ENCODE data around the gene CC2D2A.

DNA sequence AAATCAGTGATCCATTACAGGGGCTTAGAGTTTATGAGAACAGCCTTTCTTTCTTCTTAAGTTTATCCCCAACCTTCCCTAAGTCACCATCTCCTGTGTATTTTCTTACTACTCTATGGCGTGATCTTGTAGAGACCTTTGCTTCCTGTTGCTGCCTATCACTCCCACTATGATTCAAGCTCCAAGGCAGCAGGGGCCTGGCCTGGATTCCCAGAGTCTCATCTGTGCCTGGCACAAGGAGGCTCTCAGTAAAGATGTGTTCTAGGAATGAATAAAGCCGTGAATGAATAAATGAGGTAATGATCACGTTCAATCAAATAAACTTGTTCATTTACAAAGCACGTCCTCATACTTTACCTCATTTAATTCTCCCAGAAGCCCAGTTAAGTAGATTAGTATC is 45.4 kb downstream of the CC2D2A start:
- TF ChIP-seq, protein P1, sequence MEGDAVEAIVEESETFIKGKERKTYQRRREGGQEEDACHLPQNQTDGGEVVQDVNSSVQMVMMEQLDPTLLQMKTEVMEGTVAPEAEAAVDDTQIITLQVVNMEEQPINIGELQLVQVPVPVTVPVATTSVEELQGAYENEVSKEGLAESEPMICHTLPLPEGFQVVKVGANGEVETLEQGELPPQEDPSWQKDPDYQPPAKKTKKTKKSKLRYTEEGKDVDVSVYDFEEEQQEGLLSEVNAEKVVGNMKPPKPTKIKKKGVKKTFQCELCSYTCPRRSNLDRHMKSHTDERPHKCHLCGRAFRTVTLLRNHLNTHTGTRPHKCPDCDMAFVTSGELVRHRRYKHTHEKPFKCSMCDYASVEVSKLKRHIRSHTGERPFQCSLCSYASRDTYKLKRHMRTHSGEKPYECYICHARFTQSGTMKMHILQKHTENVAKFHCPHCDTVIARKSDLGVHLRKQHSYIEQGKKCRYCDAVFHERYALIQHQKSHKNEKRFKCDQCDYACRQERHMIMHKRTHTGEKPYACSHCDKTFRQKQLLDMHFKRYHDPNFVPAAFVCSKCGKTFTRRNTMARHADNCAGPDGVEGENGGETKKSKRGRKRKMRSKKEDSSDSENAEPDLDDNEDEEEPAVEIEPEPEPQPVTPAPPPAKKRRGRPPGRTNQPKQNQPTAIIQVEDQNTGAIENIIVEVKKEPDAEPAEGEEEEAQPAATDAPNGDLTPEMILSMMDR (IDR thresholded peaks at IDR 0.05; ENCODE audit: low read depth, low read length): no peak
- TF ChIP-seq, protein P2, sequence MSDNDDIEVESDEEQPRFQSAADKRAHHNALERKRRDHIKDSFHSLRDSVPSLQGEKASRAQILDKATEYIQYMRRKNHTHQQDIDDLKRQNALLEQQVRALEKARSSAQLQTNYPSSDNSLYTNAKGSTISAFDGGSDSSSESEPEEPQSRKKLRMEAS (IDR thresholded peaks at IDR 0.05; ENCODE audit: low read depth, low read length): no peak
- TF ChIP-seq POLR2A (IDR thresholded peaks at IDR 0.05; ENCODE audit: extremely low read depth, insufficient read length) (no peak), MYC (IDR thresholded peaks at IDR 0.05; ENCODE audit: low read depth, low read length) (no peak)
